ENCODE data around the gene SPPL2B.

- TF ChIP-seq, protein P1, sequence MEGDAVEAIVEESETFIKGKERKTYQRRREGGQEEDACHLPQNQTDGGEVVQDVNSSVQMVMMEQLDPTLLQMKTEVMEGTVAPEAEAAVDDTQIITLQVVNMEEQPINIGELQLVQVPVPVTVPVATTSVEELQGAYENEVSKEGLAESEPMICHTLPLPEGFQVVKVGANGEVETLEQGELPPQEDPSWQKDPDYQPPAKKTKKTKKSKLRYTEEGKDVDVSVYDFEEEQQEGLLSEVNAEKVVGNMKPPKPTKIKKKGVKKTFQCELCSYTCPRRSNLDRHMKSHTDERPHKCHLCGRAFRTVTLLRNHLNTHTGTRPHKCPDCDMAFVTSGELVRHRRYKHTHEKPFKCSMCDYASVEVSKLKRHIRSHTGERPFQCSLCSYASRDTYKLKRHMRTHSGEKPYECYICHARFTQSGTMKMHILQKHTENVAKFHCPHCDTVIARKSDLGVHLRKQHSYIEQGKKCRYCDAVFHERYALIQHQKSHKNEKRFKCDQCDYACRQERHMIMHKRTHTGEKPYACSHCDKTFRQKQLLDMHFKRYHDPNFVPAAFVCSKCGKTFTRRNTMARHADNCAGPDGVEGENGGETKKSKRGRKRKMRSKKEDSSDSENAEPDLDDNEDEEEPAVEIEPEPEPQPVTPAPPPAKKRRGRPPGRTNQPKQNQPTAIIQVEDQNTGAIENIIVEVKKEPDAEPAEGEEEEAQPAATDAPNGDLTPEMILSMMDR (conservative IDR thresholded peaks at IDR 0.05; ENCODE audit: low read length), result no peak
- no peak for TF ChIP-seq EZH2phosphoT487 (IDR thresholded peaks at IDR 0.05; ENCODE audit: borderline replicate concordance)
Measured at GRCh38 chr19:2340496-2341243, 12.2 kb downstream of the SPPL2B start.
